Measurements from ENCODE around the gene TGM2.

DNA sequence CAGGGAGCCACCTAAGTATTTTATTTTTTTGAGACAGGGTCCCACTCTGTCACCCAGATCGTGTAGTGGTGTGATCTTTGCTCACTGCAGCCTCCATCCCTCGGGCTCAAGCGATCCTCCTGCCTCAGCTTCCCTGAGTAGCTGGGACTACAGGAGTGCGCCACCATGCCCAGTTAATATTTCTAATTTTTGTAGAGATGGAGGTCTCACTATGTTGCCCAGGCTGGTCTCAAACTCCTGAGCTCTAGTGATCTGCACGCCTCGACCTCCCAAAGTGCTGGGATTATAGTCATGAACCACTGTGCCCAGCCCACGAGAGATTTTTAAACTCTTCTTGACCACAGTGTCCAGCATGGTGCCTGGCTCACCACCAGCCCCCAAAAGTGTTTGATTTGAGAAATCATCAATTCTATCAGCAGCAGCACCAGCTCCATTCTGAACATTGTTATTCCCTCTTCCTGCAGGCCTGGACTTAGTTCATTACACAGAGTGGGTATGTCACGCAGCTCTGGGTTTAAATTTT, 2.3 kb upstream of the TGM2 start:
- TF ChIP-seq POLR2AphosphoS5 (IDR thresholded peaks at IDR 0.05; ENCODE audit: low read depth, low read length) (no peak), POLR2A (IDR thresholded peaks at IDR 0.05; ENCODE audit: low read depth, low read length) (no peak), TAF1 (IDR thresholded peaks at IDR 0.05; ENCODE audit: borderline replicate concordance, low read depth, low read length) (no peak)
